Fibroblast of lung (primary cell): ENCODE results near the gene RASSF1. TPM values are rescaled to one million over a fixed set of nuclear protein-coding genes. Genes with fewer than 3 reads are reported as not detected.

ENCODE experiments used
- polyA plus RNA-seq, 2 donors: library from polyadenylated mRNA; depleted of rRNA in 1 of 2; stranded (reverse) in 1 of 2; unstranded in 1 of 2; fragments of >200 nt; gene quantifications; 2 replicates each; pipeline ENCODE4 v1.2.1, GENCODE V29; 2011 to 2012; ENCODE audit warnings: missing spikeins in 1 of 2
- total RNA-seq: library from RNA; depleted of rRNA; stranded (reverse); fragments of >200 nt; gene quantifications from 2 replicates; pipeline ENCODE4 v1.2.1, GENCODE V29; 2014

RASSF1 gene
- total and polyA plus RNA-seq, 2 donors (not counting 1 experiment from before 2014, with no cell fraction given) = 32.4 to 41.7 TPM

Other genes starting within 250 kb of the RASSF1 start
- gene SEMA3F, start 185.5 kb downstream of the RASSF1 start, total RNA-seq = 9.7 and 10.3 TPM in 2 replicates
- 5.1 and 21.2 TPM in 2 replicates for gene SEMA3F, start 185.5 kb downstream of the RASSF1 start, polyA plus RNA-seq
- not detected in 2 replicates for gene GNAT1, start 149.2 kb downstream of the RASSF1 start, total RNA-seq
- gene GNAT1, start 149.2 kb downstream of the RASSF1 start, polyA plus RNA-seq = not detected in 2 replicates
- gene SLC38A3, start 135.6 kb downstream of the RASSF1 start, total RNA-seq = not detected in 2 replicates
- gene SLC38A3, start 135.6 kb downstream of the RASSF1 start, polyA plus RNA-seq = 0.02 TPM in 1 of 2 replicates, not detected in the other
- 124 and 238 TPM in 2 replicates for gene GNAI2, start 104.6 kb downstream of the RASSF1 start, total RNA-seq
- gene GNAI2, start 104.6 kb downstream of the RASSF1 start, polyA plus RNA-seq = 704 and 828 TPM in 2 replicates
- gene SEMA3B, start 71.7 kb downstream of the RASSF1 start, total RNA-seq = 51.6 and 85.2 TPM in 2 replicates
- gene SEMA3B, start 71.7 kb downstream of the RASSF1 start, polyA plus RNA-seq = 17.6 and 23.5 TPM in 2 replicates
- not detected in 2 replicates for gene LSMEM2, start 61.7 kb downstream of the RASSF1 start, total RNA-seq
- gene LSMEM2, start 61.7 kb downstream of the RASSF1 start, polyA plus RNA-seq = not detected in 2 replicates
- 51.0 and 56.0 TPM in 2 replicates for gene IFRD2, start 48.4 kb downstream of the RASSF1 start, total RNA-seq
- 28.1 and 44.0 TPM in 2 replicates for gene IFRD2, start 48.4 kb downstream of the RASSF1 start, polyA plus RNA-seq
- gene HYAL3, start 41.4 kb downstream of the RASSF1 start, total RNA-seq = 5.6 and 7.4 TPM in 2 replicates
- 3.0 and 3.2 TPM in 2 replicates for gene HYAL3, start 41.4 kb downstream of the RASSF1 start, polyA plus RNA-seq
- gene NAA80, start 41.4 kb downstream of the RASSF1 start, total RNA-seq = 2.1 and 3.8 TPM in 2 replicates
- gene NAA80, start 41.4 kb downstream of the RASSF1 start, polyA plus RNA-seq = 3.1 and 4.3 TPM in 2 replicates
- gene HYAL1, start 37.3 kb downstream of the RASSF1 start, total RNA-seq = 1.3 and 1.8 TPM in 2 replicates
- gene HYAL1, start 37.3 kb downstream of the RASSF1 start, polyA plus RNA-seq = 1.8 and 2.5 TPM in 2 replicates
- 50.6 and 52.5 TPM in 2 replicates for gene HYAL2, start 18.1 kb downstream of the RASSF1 start, total RNA-seq
- 35.1 and 36.9 TPM in 2 replicates for gene HYAL2, start 18.1 kb downstream of the RASSF1 start, polyA plus RNA-seq
- 13.4 and 14.6 TPM in 2 replicates for gene TUSC2, start 12.6 kb downstream of the RASSF1 start, total RNA-seq
- gene TUSC2, start 12.6 kb downstream of the RASSF1 start, polyA plus RNA-seq = 15.3 and 19.2 TPM in 2 replicates
- gene ZMYND10, start 4.9 kb upstream of the RASSF1 start, total RNA-seq = 0.26 and 0.83 TPM in 2 replicates
- gene ZMYND10, start 4.9 kb upstream of the RASSF1 start, polyA plus RNA-seq = 0.32 and 0.93 TPM in 2 replicates
- gene NPRL2, start 9.9 kb upstream of the RASSF1 start, total RNA-seq = 19.3 and 27.2 TPM in 2 replicates
- 21.4 and 26.2 TPM in 2 replicates for gene NPRL2, start 9.9 kb upstream of the RASSF1 start, polyA plus RNA-seq
- gene CYB561D2, start 10.0 kb upstream of the RASSF1 start, total RNA-seq = 24.1 and 28.6 TPM in 2 replicates
- 16.4 and 16.7 TPM in 2 replicates for gene CYB561D2, start 10.0 kb upstream of the RASSF1 start, polyA plus RNA-seq
- 39.3 and 44.8 TPM in 2 replicates for gene TMEM115, start 18.7 kb upstream of the RASSF1 start, total RNA-seq
- 28.2 and 28.9 TPM in 2 replicates for gene TMEM115, start 18.7 kb upstream of the RASSF1 start, polyA plus RNA-seq
- under 0.01 TPM in 1 of 2 replicates, not detected in the other for gene CACNA2D2, start 162.8 kb upstream of the RASSF1 start, total RNA-seq
- gene CACNA2D2, start 162.8 kb upstream of the RASSF1 start, polyA plus RNA-seq = 0.02 and 0.06 TPM in 2 replicates
- gene C3orf18, start 226.9 kb upstream of the RASSF1 start, total RNA-seq = 14.1 and 25.8 TPM in 2 replicates
- 8.7 and 9.4 TPM in 2 replicates for gene C3orf18, start 226.9 kb upstream of the RASSF1 start, polyA plus RNA-seq
- gene HEMK1, start 228.7 kb upstream of the RASSF1 start, total RNA-seq = 8.2 and 12.7 TPM in 2 replicates
- gene HEMK1, start 228.7 kb upstream of the RASSF1 start, polyA plus RNA-seq = 6.1 and 8.4 TPM in 2 replicates